CD4-positive, alpha-beta T cell (primary cell): ENCODE results near the gene DOP1A. TPM values are rescaled to one million over a fixed set of nuclear protein-coding genes. Genes with fewer than 3 reads are reported as not detected.

Experiments used
- ATAC-seq: fragments of 200-7000 bp; cut with Tn5 transposase; one replicate; pipeline ENCODE4 v1.10.0; 2022; ENCODE audit warnings: mild to moderate bottlenecking; ENCODE audit not compliant: poor library complexity
- CTCF ChIA-PET: fragments of 350-600 bp; sonication (Branson Sonifier 250); formaldehyde crosslinking; loops from one replicate; lab custom pipeline; 2021; ENCODE audit warnings: antibody characterized with exemption, inconsistent platforms; lab: Charles Lee
- POLR2A ChIA-PET: fragments of 350-600 bp; sonication (Branson Sonifier 250); formaldehyde crosslinking; loops from one replicate; lab custom pipeline; 2021; ENCODE audit warnings: antibody characterized with exemption, inconsistent platforms; lab: Charles Lee
- DNase-seq, 14 experiments: peaks; one replicate each; pipeline ENCODE4 v3.0.0-alpha.2; 2013 to 2020; ENCODE audit warnings: mixed read lengths in 2 of 14
- H3K27ac ChIP-seq, 2 donors: one replicate each; pipeline versions ENCODE4 v1.5.1 to v1.7.0; 2013; ENCODE audit warnings: low read length in 2 of 2, low read depth in 1 of 2, mild to moderate bottlenecking in 1 of 2
- H3K27me3 ChIP-seq, 2 experiments: 1 replicate in 1 of 2; 2 replicates in 1 of 2; pipeline versions ENCODE4 v1.6.1 to v1.7.0; 2013; ENCODE audit warnings: low read length in 2 of 2, control low read depth in 1 of 2, mild to moderate bottlenecking in 1 of 2, moderate library complexity in 1 of 2; ENCODE audit not compliant: insufficient read depth in 2 of 2, control insufficient read depth in 1 of 2
- H3K36me3 ChIP-seq: one replicate; pipeline ENCODE4 v1.6.1; 2013; ENCODE audit warnings: low read length, control low read depth; ENCODE audit not compliant: insufficient read depth
- H3K4me1 ChIP-seq: one replicate; pipeline ENCODE4 v1.6.1; 2013; ENCODE audit warnings: low read length, control low read depth; ENCODE audit not compliant: insufficient read depth
- H3K4me3 ChIP-seq: one replicate; pipeline ENCODE4 v1.5.1; 2013; ENCODE audit warnings: mild to moderate bottlenecking, low read length, moderate library complexity
- H3K9me3 ChIP-seq, 2 experiments: 1 replicate in 1 of 2; 2 replicates in 1 of 2; pipeline versions ENCODE4 v1.6.1 to v1.7.0; 2013; ENCODE audit warnings: low read length in 2 of 2, mild to moderate bottlenecking in 2 of 2, control low read depth in 1 of 2, moderate library complexity in 1 of 2; ENCODE audit not compliant: control insufficient read depth in 1 of 2, insufficient read depth in 1 of 2
- H3K27ac Mint-ChIP-seq: one replicate; pipeline ENCODE4 v1.8.0; 2020; ENCODE audit warnings: mixed read lengths
- H3K27me3 Mint-ChIP-seq: one replicate; pipeline ENCODE4 v1.8.0; 2021; ENCODE audit warnings: mixed read lengths
- H3K36me3 Mint-ChIP-seq: one replicate; pipeline ENCODE4 v1.8.0; 2021; ENCODE audit warnings: low read depth, mixed read lengths
- H3K4me1 Mint-ChIP-seq: one replicate; pipeline ENCODE4 v1.8.0; 2021; ENCODE audit warnings: low read depth, mixed read lengths
- H3K4me3 Mint-ChIP-seq: one replicate; pipeline ENCODE4 v1.8.0; 2020; ENCODE audit warnings: mild to moderate bottlenecking, mixed read lengths
- H3K9me3 Mint-ChIP-seq: one replicate; pipeline ENCODE4 v1.8.0; 2020; ENCODE audit warnings: mixed read lengths
- intact Hi-C, 2 experiments: fragments of 100-400 bp; cut with DNase I in 1 of 2; cut with micrococcal nuclease in 1 of 2; formaldehyde crosslinking; loops; one replicate each; pipeline versions ENCODE4 v1.15.1 to v1.9.0; 2023 to 2025; cut with DNase I, micrococcal nuclease
- total RNA-seq, 174 experiments: library from RNA in 2 of 174; stranded (reverse) in 2 of 174; gene quantifications; one replicate each; pipeline ENCODE4 v1.2.3 and lab custom pipeline; 2021 to 2026
- TF ChIP-seq, protein P1 (sequence below): fragments of 200-600 bp; IDR thresholded peaks from one replicate; pipeline ENCODE4 v1.8.0; 2022; ENCODE audit warnings: antibody characterized with exemption, mild to moderate bottlenecking

Gene DOP1A
- total RNA-seq, 2 experiments from 2014 or later, result 15.6 to 15.8 TPM

GRCh38 chr6:83193747-83194566 lies 126.5 kb downstream of the DOP1A start:
- Mint-ChIP-seq H3K4me3 (peak overlapping the region; percentile 80), H3K27me3 (no peaks in the 10 kb centered on the region), H3K36me3 (peaks cover 34% of the 10 kb centered on the region), H3K4me1 (peaks cover 53% of the 10 kb centered on the region), H3K9me3 (no peaks in the 10 kb centered on the region), H3K27ac (peak overlapping the region; percentile 94)
- ChIA-PET POLR2A (interaction anchor here (0.8 to 2.0 kb wide), 6 partner anchors 10 to 128 kb away, joined by 3 to 6 read pairs (median 5); partner anchors contain the start of genes DOP1A and UBE3D), CTCF (interaction anchor here (1.3 to 2.0 kb wide), 2 partner anchors 21 to 127 kb away, joined by 3 to 10 read pairs; partner anchors contain the start of gene DOP1A)
- Histone ChIP-seq H3K36me3 (no peaks in the 10 kb centered on the region), H3K27ac (peak overlapping the region in 1 of 2 donors; percentile 70), H3K9me3 (no peaks in the 10 kb centered on the region), H3K4me1 (peaks cover 17% of the 10 kb centered on the region), H3K4me3 (peak overlapping the region; percentile 88), H3K27me3 (no peaks in the 10 kb centered on the region)
- TF ChIP-seq, protein P1, sequence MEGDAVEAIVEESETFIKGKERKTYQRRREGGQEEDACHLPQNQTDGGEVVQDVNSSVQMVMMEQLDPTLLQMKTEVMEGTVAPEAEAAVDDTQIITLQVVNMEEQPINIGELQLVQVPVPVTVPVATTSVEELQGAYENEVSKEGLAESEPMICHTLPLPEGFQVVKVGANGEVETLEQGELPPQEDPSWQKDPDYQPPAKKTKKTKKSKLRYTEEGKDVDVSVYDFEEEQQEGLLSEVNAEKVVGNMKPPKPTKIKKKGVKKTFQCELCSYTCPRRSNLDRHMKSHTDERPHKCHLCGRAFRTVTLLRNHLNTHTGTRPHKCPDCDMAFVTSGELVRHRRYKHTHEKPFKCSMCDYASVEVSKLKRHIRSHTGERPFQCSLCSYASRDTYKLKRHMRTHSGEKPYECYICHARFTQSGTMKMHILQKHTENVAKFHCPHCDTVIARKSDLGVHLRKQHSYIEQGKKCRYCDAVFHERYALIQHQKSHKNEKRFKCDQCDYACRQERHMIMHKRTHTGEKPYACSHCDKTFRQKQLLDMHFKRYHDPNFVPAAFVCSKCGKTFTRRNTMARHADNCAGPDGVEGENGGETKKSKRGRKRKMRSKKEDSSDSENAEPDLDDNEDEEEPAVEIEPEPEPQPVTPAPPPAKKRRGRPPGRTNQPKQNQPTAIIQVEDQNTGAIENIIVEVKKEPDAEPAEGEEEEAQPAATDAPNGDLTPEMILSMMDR, result no peak
- DNase-seq, result peak in 9 of 14 experiments; percentile 2 to 45 (median 9)
- intact Hi-C loops, result loop anchor here (2.0 to 10.0 kb wide), 5 partner anchors 123 to 1031 kb away; partner anchors contain the start of genes CEP162 (in 2 of the 2), CYB5R4 (in 1 of the 2), DOP1A (in 1 of the 2) and IBTK (in 1 of the 2)
- peak; percentile 6 for ATAC-seq

- H3K9me3 ChIP-seq, result no peaks in the 10 kb centered on the region
- Mint-ChIP-seq H3K4me3 (no peak overlapping the region), H3K27me3 (no peaks in the 10 kb centered on the region), H3K9me3 (no peaks in the 10 kb centered on the region), H3K36me3 (peaks cover 13% of the 10 kb centered on the region), H3K27ac (no peak overlapping the region), H3K4me1 (peaks cover 15% of the 10 kb centered on the region)
- H3K27ac ChIP-seq, result no peak overlapping the region
- CTCF ChIA-PET, result no interaction called here
- ATAC-seq, result no peak
- no peak for DNase-seq
- peaks cover 9% of the 10 kb centered on the region for H3K4me1 ChIP-seq
- TF ChIP-seq, protein P1, result no peak
- intact Hi-C loops, result loop anchor here (10.0 kb wide), 1 partner anchor 1026 kb away; the partner anchor contains the start of gene CEP162 (in 2 of the 2)
- no peaks in the 10 kb centered on the region for H3K36me3 ChIP-seq
- H3K27me3 ChIP-seq, result no peaks in the 10 kb centered on the region
- H3K4me3 ChIP-seq, result no peak overlapping the region
- POLR2A ChIA-PET, result interaction anchor here (1.3 kb wide), 1 partner anchor 131 kb away, joined by 3 read pairs; the partner anchor contains the start of gene DOP1A
Observed at GRCh38 chr6:83198486-83199172, 131.2 kb downstream of the DOP1A start.

DNA sequence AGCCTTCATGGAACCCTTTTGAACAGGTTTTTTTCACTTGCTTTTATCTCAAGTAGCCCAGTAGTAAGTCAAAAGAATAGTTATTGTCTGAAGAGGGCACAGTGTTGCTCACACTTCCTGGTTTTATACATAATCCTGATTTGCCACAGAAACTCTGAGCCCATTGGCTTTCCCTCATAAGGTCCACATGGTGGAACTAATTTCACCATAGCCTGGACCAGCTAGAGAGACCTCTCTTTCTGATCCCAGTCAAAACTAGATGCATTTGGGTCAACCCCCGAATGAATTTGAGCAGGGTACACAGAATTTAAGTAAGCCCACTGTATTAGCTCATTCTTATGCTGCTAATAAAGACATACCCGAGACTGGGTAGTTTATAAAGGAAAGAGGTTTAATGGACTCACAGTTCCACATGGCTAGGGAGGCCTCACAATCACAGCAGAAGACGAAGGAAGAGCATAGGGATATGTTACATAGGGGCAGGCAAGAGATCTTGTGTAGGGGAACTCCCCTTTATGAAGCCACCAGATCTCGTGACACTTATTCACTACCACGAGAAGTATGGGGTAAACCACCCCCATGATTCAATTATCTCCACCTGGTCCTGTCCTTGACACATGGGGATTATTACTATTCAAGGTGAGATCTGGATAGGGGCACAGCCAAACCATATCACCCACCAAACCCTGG lies 131.8 kb downstream of the DOP1A start:
- peaks cover 9% of the 10 kb centered on the region for H3K4me1 Mint-ChIP-seq

More for the DNA sequence above, 131.8 kb downstream of the DOP1A start:
- ATAC-seq (no peak), DNase-seq (peak in 2 of 14 experiments; percentile 10 to 25)
- Histone ChIP-seq H3K4me3 (no peak overlapping the region), H3K4me1 (peaks cover 2% of the 10 kb centered on the region), H3K27ac (no peak overlapping the region), H3K36me3 (no peaks in the 10 kb centered on the region), H3K9me3 (no peaks in the 10 kb centered on the region), H3K27me3 (no peaks in the 10 kb centered on the region)
- Mint-ChIP-seq H3K27me3 (no peaks in the 10 kb centered on the region), H3K4me3 (no peak overlapping the region), H3K27ac (no peak overlapping the region), H3K9me3 (no peaks in the 10 kb centered on the region), H3K36me3 (peaks cover 8% of the 10 kb centered on the region)
- intact Hi-C loops, result loop anchor here (10.0 kb wide), 1 partner anchor 1025 kb away; the partner anchor contains the start of gene CEP162 (in 2 of the 2)
- POLR2A ChIA-PET, result interaction anchor here (1.3 kb wide), 1 partner anchor 132 kb away, joined by 3 read pairs; the partner anchor contains the start of gene DOP1A
- CTCF ChIA-PET, result no interaction called here
- TF ChIP-seq, protein P1, result no peak
